Measurements from ENCODE around the gene MAD2L2.

The MAD2L2 gene

DNA sequence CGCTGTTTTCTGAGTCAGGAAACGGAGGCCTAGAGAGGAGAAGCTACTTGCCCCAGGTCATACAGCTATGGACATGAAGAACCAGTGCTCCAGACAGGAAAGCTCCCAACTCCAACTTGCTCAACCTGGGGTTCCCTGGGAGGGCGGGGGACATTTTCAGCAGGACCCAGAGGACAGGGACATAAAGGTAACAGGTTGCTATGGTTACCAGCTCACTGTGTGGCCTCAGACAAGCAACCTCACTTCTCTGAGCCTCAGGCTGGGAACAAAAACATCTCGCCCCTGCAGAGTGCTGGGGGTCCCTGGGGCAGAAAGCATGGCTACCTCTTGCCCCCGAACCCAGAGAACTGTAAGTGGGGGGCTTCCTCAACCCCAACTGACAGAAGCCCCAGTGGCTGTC, 42.8 kb downstream of the MAD2L2 start:
- TF ChIP-seq, protein P1, sequence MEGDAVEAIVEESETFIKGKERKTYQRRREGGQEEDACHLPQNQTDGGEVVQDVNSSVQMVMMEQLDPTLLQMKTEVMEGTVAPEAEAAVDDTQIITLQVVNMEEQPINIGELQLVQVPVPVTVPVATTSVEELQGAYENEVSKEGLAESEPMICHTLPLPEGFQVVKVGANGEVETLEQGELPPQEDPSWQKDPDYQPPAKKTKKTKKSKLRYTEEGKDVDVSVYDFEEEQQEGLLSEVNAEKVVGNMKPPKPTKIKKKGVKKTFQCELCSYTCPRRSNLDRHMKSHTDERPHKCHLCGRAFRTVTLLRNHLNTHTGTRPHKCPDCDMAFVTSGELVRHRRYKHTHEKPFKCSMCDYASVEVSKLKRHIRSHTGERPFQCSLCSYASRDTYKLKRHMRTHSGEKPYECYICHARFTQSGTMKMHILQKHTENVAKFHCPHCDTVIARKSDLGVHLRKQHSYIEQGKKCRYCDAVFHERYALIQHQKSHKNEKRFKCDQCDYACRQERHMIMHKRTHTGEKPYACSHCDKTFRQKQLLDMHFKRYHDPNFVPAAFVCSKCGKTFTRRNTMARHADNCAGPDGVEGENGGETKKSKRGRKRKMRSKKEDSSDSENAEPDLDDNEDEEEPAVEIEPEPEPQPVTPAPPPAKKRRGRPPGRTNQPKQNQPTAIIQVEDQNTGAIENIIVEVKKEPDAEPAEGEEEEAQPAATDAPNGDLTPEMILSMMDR (IDR thresholded peaks at IDR 0.05; ENCODE audit: insufficient read depth, missing control alignments), result no peak
- FAIRE-seq, result no peak
- DNase-seq (ENCODE audit: insufficient read length, low spot score), result no peak

DNA sequence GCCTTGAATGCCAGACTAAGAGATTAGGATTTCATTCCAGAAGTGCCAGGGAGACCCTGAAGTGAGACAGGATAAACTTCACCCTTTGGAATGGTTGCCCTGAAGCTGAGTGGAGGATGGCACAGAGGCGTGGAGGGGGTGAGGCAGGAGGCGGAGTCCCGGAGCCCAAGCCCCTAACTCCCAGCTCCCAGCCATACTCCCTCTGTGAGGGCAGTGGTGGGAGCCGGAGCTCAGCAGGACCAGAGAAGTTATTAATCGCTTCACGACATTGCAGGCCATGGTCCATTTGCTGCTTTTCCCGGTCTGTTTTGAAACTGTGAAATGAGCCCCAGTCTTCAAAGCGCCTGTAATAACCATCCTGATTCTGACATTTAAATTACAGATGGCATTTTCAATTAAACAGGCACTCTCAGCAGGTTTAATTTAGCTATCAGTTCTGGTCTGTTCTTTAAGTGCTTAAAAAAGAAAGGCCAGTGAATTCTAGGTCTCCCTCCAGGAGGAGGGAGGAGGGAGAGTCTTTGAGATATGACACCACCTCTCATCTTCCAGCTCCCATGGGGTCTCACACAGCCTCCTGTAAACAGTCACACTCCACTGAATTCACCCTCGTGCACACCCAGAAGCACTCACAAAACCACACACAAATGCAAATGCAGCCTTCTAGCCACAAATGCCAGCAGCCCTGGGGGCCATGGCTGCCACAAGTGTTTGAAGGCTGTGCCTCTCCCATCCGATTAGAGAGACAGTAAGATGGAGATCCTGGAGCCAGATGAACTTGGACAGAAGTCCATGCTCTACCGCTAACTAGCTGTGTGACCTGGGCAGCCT, 46.4 kb downstream of the MAD2L2 start:
- FAIRE-seq, result no peak
- TF ChIP-seq, protein P1 (IDR thresholded peaks at IDR 0.05; ENCODE audit: insufficient read depth, missing control alignments), result no peak
- DNase-seq (ENCODE audit: insufficient read length, low spot score), result no peak

DNA sequence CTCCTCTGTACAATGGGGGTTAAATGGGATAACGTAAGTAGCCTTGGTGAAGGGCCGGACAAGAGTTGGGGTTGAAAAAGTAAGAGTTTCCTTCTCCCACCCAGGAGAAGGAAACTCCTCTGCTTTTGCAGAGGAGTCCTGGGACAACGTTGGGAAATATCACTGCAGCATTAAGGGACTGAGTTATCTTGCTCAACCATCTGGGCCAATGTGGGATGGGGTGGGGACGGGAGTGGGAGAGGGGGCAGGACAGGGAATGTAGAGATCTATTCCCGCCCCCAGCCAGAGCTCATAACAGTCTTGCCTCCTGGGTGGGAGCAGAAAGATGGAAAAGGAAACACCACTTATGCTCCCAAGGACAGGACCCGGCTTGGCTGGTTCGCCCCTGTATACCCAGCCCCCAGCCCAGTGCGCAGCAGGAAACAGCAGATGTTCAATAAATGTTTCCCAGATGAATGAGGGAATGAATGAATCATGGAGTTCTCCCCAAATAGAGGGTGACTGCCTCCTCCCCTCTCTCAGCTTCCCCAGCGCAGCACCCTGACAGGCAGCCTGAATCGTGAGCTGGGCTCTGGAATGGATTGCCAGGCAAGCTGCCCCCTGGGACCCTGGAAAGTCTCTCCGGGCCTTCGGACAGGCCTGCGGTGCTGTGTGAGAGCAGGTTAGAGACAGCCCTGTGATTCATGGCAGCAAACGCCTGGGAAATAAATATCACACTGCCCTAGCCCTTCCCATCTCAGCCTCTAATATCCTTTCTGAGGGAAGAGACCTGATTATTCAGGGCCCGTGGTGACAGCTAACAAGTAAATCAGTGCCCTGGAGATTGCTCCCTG, 51.5 kb downstream of the MAD2L2 start:
- FAIRE-seq (no peak), DNase-seq (ENCODE audit: insufficient read length, low spot score) (no peak)
- TF ChIP-seq, protein P1 (IDR thresholded peaks at IDR 0.05; ENCODE audit: insufficient read depth, missing control alignments), result no peak

DNA sequence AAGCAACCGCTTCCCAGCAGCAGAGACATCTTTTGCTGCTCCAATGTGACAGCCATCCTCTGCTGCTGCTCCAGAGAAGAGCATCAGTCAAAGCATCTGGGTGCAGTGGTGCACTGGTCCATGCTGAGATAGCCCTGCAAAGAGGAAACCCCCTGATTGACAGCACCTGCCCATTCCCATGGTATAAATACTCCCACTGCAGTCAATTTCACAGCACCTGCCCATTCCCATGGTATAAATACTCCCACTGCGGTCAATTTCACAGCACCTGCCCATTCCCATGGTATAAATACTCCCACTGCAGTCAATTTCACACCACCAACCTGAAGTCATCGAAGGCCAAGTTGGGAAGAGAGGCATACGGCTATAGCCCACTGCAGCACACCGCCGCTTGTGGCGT, 52.2 kb downstream of the MAD2L2 start:
- FAIRE-seq (no peak), DNase-seq (ENCODE audit: insufficient read length, low spot score) (no peak)
- TF ChIP-seq, protein P1 (IDR thresholded peaks at IDR 0.05; ENCODE audit: insufficient read depth, missing control alignments), result no peak

DNA sequence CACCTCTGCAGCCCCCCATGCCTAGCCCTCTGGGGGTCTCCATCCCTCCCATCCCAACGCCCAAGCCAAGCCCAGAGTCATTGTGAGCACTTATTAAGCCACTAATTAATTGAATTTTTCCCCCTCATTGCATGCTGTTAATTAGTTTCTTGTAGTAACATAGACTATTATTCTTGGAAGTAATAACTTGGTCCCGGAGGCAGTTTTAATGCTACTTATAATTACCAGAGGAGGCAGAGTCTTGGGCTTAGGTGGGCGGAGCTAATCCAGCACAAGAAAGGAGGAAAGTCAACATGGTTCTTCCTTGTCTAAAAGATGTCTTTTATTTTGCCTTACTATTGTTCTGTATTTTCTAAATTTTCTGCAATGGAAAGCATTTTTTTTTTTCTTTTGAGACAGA, 54.4 kb downstream of the MAD2L2 start:
- FAIRE-seq (no peak), DNase-seq (ENCODE audit: insufficient read length, low spot score) (no peak)
- TF ChIP-seq, protein P1 (IDR thresholded peaks at IDR 0.05; ENCODE audit: insufficient read depth, missing control alignments), result no peak

Data from D721Med (cell line).